Fibroblast of lung (primary cell): Measurements from ENCODE around the gene ATP6V0E2. TPM values are rescaled to one million over a fixed set of nuclear protein-coding genes. Genes with fewer than 3 reads are reported as not detected.

ENCODE experiments used
- DNase-seq, 2 donors: peaks; one replicate each; pipeline versions ENCODE4 v3.0.0 to v3.0.0-alpha.2; 2010; ENCODE audit warnings: low read depth in 2 of 2
- H2AFZ ChIP-seq: 2 replicates; pipeline ENCODE4 v1.5.1; 2012; ENCODE audit warnings: low read length, control low read depth, inconsistent platforms
- H3K27ac ChIP-seq: 2 replicates; pipeline ENCODE4 v1.5.1; 2011; ENCODE audit warnings: low read length, control low read depth; ENCODE audit not compliant: insufficient read depth
- H3K27me3 ChIP-seq: 2 replicates; pipeline ENCODE4 v1.5.1; 2011; ENCODE audit warnings: mild to moderate bottlenecking, low read length; ENCODE audit not compliant: control insufficient read depth, insufficient read depth
- H3K36me3 ChIP-seq: 2 replicates; pipeline ENCODE4 v1.5.1; 2011; ENCODE audit warnings: low read length; ENCODE audit not compliant: control insufficient read depth, insufficient read depth
- H3K4me1 ChIP-seq: 2 replicates; pipeline ENCODE4 v1.5.1; 2011; ENCODE audit warnings: low read length; ENCODE audit not compliant: control insufficient read depth, insufficient read depth; ENCODE audit errors: extremely low read depth
- H3K4me2 ChIP-seq: 2 replicates; pipeline ENCODE4 v1.5.1; 2011; ENCODE audit warnings: low read length, control low read depth; ENCODE audit not compliant: insufficient read depth; ENCODE audit errors: extremely low read depth
- H3K4me3 ChIP-seq, 4 experiments: fragments of 200-600 bp in 1 of 4; sonication (generic) in 1 of 4; replicated peaks in 1 of 4; 2 replicates each; pipeline ENCODE4 v1.5.1; 2011 to 2016; ENCODE audit warnings: low read length in 4 of 4, low read depth in 3 of 4, mild to moderate bottlenecking in 3 of 4, control low read depth in 2 of 4, inconsistent platforms in 1 of 4, mixed read lengths in 1 of 4; ENCODE audit not compliant: insufficient read depth in 1 of 4; ENCODE audit errors: control extremely low read depth in 1 of 4
- H3K79me2 ChIP-seq: 2 replicates; pipeline ENCODE4 v1.5.1; 2012; ENCODE audit warnings: mild to moderate bottlenecking, low read length, inconsistent platforms; ENCODE audit not compliant: control insufficient read depth, insufficient read depth
- H3K9ac ChIP-seq: 2 replicates; pipeline ENCODE4 v1.5.1; 2011; ENCODE audit warnings: mild to moderate bottlenecking, low read length, control low read depth; ENCODE audit not compliant: insufficient read depth
- H3K9me3 ChIP-seq: 2 replicates; pipeline ENCODE4 v1.5.1; 2012; ENCODE audit warnings: low read depth, low read length; ENCODE audit not compliant: control insufficient read depth, insufficient read depth
- H4K20me1 ChIP-seq: 2 replicates; pipeline ENCODE4 v1.5.1; 2011; ENCODE audit warnings: low read length; ENCODE audit not compliant: control insufficient read depth, insufficient read depth; ENCODE audit errors: extremely low read depth
- CTCF ChIP-seq, 2 donors: IDR thresholded peaks in 1 of 2; conservative IDR thresholded peaks in 1 of 2; 1 replicate in 1 of 2; 2 replicates in 1 of 2; pipeline ENCODE4 v1.5.1; 2011 to 2012; ENCODE audit warnings: low read length in 2 of 2, control low read depth in 1 of 2, inconsistent platforms in 1 of 2, low read depth in 1 of 2, mild to moderate bottlenecking in 1 of 2
- EZH2 ChIP-seq: IDR thresholded peaks from 2 replicates; pipeline ENCODE4 v1.5.1; 2012; ENCODE audit warnings: low read length, control low read depth, mild to moderate bottlenecking; ENCODE audit errors: missing control alignments
- polyA plus RNA-seq, 2 donors: library from polyadenylated mRNA; depleted of rRNA in 1 of 2; stranded (reverse) in 1 of 2; unstranded in 1 of 2; fragments of >200 nt; gene quantifications; 2 replicates each; pipeline ENCODE4 v1.2.1, GENCODE V29; 2011 to 2012; ENCODE audit warnings: missing spikeins in 1 of 2
- total RNA-seq: library from RNA; depleted of rRNA; stranded (reverse); fragments of >200 nt; gene quantifications from 2 replicates; pipeline ENCODE4 v1.2.1, GENCODE V29; 2014

The ATP6V0E2 gene
- total and polyA plus RNA-seq, 2 donors (not counting 1 experiment from before 2014, with no cell fraction given): 14.3 to 22.6 TPM

- no peak overlapping the region for H3K4me3 ChIP-seq
- no peak overlapping the region for H3K9ac ChIP-seq
- no peaks in the 10 kb centered on the region for H3K27me3 ChIP-seq
- no peak overlapping the region for H2AFZ ChIP-seq
- TF ChIP-seq CTCF (conservative IDR thresholded peaks at IDR 0.05 in 1 of 2, IDR thresholded peaks at IDR 0.05 in 1 of 2; ENCODE audit: low read depth in 1 of 2, low read length in 2 of 2): no peak
- no peak for TF ChIP-seq EZH2
- H4K20me1 ChIP-seq: no peaks in the 10 kb centered on the region
- no peak overlapping the region for H3K4me2 ChIP-seq
- no peak for DNase-seq
- H3K36me3 ChIP-seq: no peaks in the 10 kb centered on the region
- H3K27ac ChIP-seq: no peak overlapping the region
- no peaks in the 10 kb centered on the region for H3K9me3 ChIP-seq
- no peaks in the 10 kb centered on the region for H3K79me2 ChIP-seq
- H3K4me1 ChIP-seq: no peaks in the 10 kb centered on the region
These were observed 4.8 kb downstream of the ATP6V0E2 start for GRCh38 chr7:149878523-149878921.

- TF ChIP-seq EZH2 (no peak), CTCF (conservative IDR thresholded peaks at IDR 0.05 in 1 of 2, IDR thresholded peaks at IDR 0.05 in 1 of 2; ENCODE audit: low read depth in 1 of 2, low read length in 2 of 2) (no peak)
- Histone ChIP-seq H3K9me3 (no peaks in the 10 kb centered on the region), H3K4me3 (no peak overlapping the region)
These were observed 5.5 kb downstream of the ATP6V0E2 start for GRCh38 chr7:149879271-149879743.

GRCh38 chr7:149879766-149880637 lies 6.2 kb downstream of the ATP6V0E2 start:
- Histone ChIP-seq H3K9ac (no peak overlapping the region), H3K4me1 (no peaks in the 10 kb centered on the region), H2AFZ (no peak overlapping the region), H3K36me3 (no peaks in the 10 kb centered on the region), H3K4me3 (no peak overlapping the region), H3K4me2 (no peak overlapping the region), H3K79me2 (no peaks in the 10 kb centered on the region), H3K27me3 (no peaks in the 10 kb centered on the region), H3K27ac (no peak overlapping the region), H3K9me3 (no peaks in the 10 kb centered on the region), H4K20me1 (no peaks in the 10 kb centered on the region)
- no peak for DNase-seq
- TF ChIP-seq EZH2 (no peak), CTCF (conservative IDR thresholded peaks at IDR 0.05 in 1 of 2, IDR thresholded peaks at IDR 0.05 in 1 of 2; ENCODE audit: low read depth in 1 of 2, low read length in 2 of 2) (no peak)

More at GRCh38 chr7:149879271-149879743, 5.5 kb downstream of the ATP6V0E2 start:
- DNase-seq: no peak
- Histone ChIP-seq H3K27ac (no peak overlapping the region), H3K9ac (no peak overlapping the region), H2AFZ (no peak overlapping the region), H3K79me2 (no peaks in the 10 kb centered on the region), H4K20me1 (no peaks in the 10 kb centered on the region), H3K4me2 (no peak overlapping the region), H3K4me1 (no peaks in the 10 kb centered on the region), H3K27me3 (no peaks in the 10 kb centered on the region), H3K36me3 (no peaks in the 10 kb centered on the region)
